CD4-positive, alpha-beta T cell treated with Interferon alpha-2 for 1 hour (primary cell): ENCODE results near the gene BPTF.
"Not testable (repeated sequence)": the region's sequence is repeated elsewhere in the genome, so short reads cannot be mapped to it uniquely, and the experiment has no call there.

Source experiments
- DNase-seq, 2 donors: peaks; one replicate each; pipeline ENCODE4 v3.0.0-alpha.2; 2020 to 2022

Gene BPTF

GRCh38 chr17:67824735-67825626 is at the start of gene BPTF:
Gene BPTF (plus strand): TSS chr17:67825503. CDS start chr17:67825725, 222 bp downstream.
- peak; percentile 91 to 93 for DNase-seq

- peak; percentile 11 to 20 for DNase-seq
Observed at GRCh38 chr17:67779098-67779672, 46.1 kb upstream of the BPTF start.

- no peak for DNase-seq
Observed at GRCh38 chr17:67784364-67785121, 40.8 kb upstream of the BPTF start.

- no peak for DNase-seq
Observed at GRCh38 chr17:67785122-67785477, 40.2 kb upstream of the BPTF start.

GRCh38 chr17:67785504-67785903 is 39.8 kb upstream of the BPTF start:
- DNase-seq: no peak

- peak; percentile 59 to 66 for DNase-seq
Observed at GRCh38 chr17:67800495-67800928, 24.8 kb upstream of the BPTF start.

GRCh38 chr17:67801626-67802175 is 23.6 kb upstream of the BPTF start:
- no peak for DNase-seq

- no peak for DNase-seq
Observed at GRCh38 chr17:67810464-67810863, 14.8 kb upstream of the BPTF start.

GRCh38 chr17:67812380-67812779 is 12.9 kb upstream of the BPTF start:
- not testable (repeated sequence) for DNase-seq

- no peak for DNase-seq
Observed at GRCh38 chr17:67813803-67814180, 11.5 kb upstream of the BPTF start.

GRCh38 chr17:67818110-67819002 is 6.9 kb upstream of the BPTF start:
- peak in 1 of 2 donors; percentile 34 for DNase-seq

GRCh38 chr17:67819722-67820121 is 5.6 kb upstream of the BPTF start:
- no peak for DNase-seq

GRCh38 chr17:67821871-67822367 is 3.4 kb upstream of the BPTF start:
- DNase-seq: no peak

- DNase-seq: peak; percentile 70 to 76
Observed at GRCh38 chr17:67825627-67826601, 611 bp downstream of the BPTF start.

- DNase-seq: peak in 1 of 2 donors; percentile 47
Observed at GRCh38 chr17:67829331-67829730, 4.0 kb downstream of the BPTF start.

GRCh38 chr17:67830440-67830839 is 5.1 kb downstream of the BPTF start:
- DNase-seq: no peak

- DNase-seq: no peak
Observed at GRCh38 chr17:67831268-67831667, 6.0 kb downstream of the BPTF start.

- no peak for DNase-seq
Observed at GRCh38 chr17:67833134-67833533, 7.8 kb downstream of the BPTF start.

GRCh38 chr17:67833946-67834631 is 8.8 kb downstream of the BPTF start:
- no peak for DNase-seq

- DNase-seq: no peak
Observed at GRCh38 chr17:67834634-67835033, 9.3 kb downstream of the BPTF start.
